ENCODE measurements around the gene RAB25.

DNA sequence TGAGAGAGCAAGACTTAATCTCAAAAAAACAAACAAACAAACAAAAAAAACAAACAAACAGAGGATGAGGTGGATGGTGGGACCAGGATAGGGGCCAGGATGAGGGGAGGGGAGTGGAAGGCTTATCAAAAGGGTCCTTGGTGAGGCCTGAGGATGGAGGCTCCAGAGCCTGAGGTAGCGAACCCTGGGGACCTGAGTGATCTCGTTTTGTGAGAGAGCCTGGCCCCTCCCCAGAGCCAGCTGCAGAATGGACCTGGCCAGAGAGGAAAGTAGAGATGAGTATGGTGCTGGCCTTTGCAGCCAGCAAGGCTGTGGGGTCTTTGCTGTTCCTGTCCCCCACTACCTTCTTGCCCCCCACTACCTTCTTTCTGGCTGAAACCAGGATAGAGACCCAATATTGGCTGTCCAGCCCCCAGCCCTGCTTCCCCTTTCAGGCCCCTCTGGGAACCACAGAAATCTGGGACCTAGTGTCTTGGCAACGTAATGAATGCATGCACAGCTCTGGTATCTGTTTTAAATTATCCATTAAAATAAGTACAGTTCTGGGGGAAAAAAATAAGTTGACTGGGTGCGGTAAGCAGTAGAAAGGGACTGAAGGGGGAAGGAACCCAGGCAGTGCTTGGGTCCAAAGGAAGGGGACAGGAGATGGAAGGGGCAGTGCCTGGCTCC is 52.5 kb downstream of the RAB25 start:
- TF ChIP-seq SOX13 (IDR thresholded peaks at IDR 0.05) (no peak), SOX13 (CRISPR knock-in tag; conservative IDR thresholded peaks at IDR 0.05 in 1 of 2, IDR thresholded peaks at IDR 0.05 in 1 of 2) (no peak), CTCF (CRISPR knock-in tag; IDR thresholded peaks at IDR 0.05) (no peak), ZNF296 (CRISPR knock-in tag; conservative IDR thresholded peaks at IDR 0.05) (no peak)
- TF ChIP-seq, protein P1, sequence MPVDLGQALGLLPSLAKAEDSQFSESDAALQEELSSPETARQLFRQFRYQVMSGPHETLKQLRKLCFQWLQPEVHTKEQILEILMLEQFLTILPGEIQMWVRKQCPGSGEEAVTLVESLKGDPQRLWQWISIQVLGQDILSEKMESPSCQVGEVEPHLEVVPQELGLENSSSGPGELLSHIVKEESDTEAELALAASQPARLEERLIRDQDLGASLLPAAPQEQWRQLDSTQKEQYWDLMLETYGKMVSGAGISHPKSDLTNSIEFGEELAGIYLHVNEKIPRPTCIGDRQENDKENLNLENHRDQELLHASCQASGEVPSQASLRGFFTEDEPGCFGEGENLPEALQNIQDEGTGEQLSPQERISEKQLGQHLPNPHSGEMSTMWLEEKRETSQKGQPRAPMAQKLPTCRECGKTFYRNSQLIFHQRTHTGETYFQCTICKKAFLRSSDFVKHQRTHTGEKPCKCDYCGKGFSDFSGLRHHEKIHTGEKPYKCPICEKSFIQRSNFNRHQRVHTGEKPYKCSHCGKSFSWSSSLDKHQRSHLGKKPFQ (CRISPR knock-in tag; IDR thresholded peaks at IDR 0.05; ENCODE audit: insufficient replicate concordance): no peak
- TF ChIP-seq, protein P2, sequence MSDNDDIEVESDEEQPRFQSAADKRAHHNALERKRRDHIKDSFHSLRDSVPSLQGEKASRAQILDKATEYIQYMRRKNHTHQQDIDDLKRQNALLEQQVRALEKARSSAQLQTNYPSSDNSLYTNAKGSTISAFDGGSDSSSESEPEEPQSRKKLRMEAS (IDR thresholded peaks at IDR 0.05): no peak
